Loucy (cell line): ENCODE data around the gene TRIB2.

Experiments
- H2AFZ ChIP-seq: fragments of 200-600 bp; sonication (generic); 2 replicates; pipeline ENCODE4 v1.6.0; 2016; ENCODE audit warnings: antibody characterized with exemption, mild to moderate bottlenecking, low read length, moderate library complexity
- H3F3A ChIP-seq: fragments of 200-600 bp; 2 replicates; pipeline ENCODE4 v1.6.0; 2016; ENCODE audit warnings: antibody characterized with exemption, low read depth, mild to moderate bottlenecking
- H3K27me3 ChIP-seq: fragments of 200-600 bp; sonication (generic); 2 replicates; pipeline ENCODE4 v1.6.1; 2014; ENCODE audit warnings: low read length, mild to moderate bottlenecking; ENCODE audit not compliant: insufficient read depth, poor library complexity, severe bottlenecking
- H3K36me3 ChIP-seq: fragments of 200-600 bp; sonication (generic); 2 replicates; pipeline ENCODE4 v1.6.1; 2016; ENCODE audit warnings: low read length; ENCODE audit not compliant: insufficient read depth
- H3K4me1 ChIP-seq: fragments of 200-600 bp; sonication (generic); 2 replicates; pipeline ENCODE4 v1.5.1; 2014; ENCODE audit warnings: low read length, mild to moderate bottlenecking; ENCODE audit not compliant: insufficient read depth, poor library complexity, severe bottlenecking
- H3K4me2 ChIP-seq: fragments of 200-600 bp; sonication (generic); 2 replicates; pipeline ENCODE4 v1.6.0; 2014; ENCODE audit warnings: antibody characterized with exemption, low read length, low read depth, mild to moderate bottlenecking; ENCODE audit not compliant: poor library complexity, severe bottlenecking
- H3K4me3 ChIP-seq: fragments of 200-600 bp; sonication (generic); 2 replicates; pipeline ENCODE4 v1.5.1; 2014; ENCODE audit warnings: low read length, mild to moderate bottlenecking, mixed read lengths; ENCODE audit not compliant: poor library complexity, severe bottlenecking
- H3K79me2 ChIP-seq: fragments of 200-600 bp; sonication (generic); 2 replicates; pipeline ENCODE4 v1.6.1; 2014; ENCODE audit warnings: low read length; ENCODE audit not compliant: insufficient read depth
- H3K9ac ChIP-seq: fragments of 200-600 bp; sonication (generic); 2 replicates; pipeline ENCODE4 v1.6.0; 2014; ENCODE audit warnings: mild to moderate bottlenecking, low read depth, low read length, moderate library complexity; ENCODE audit not compliant: poor library complexity, severe bottlenecking
- H3K9me2 ChIP-seq: fragments of 200-600 bp; sonication (generic); replicated peaks from 2 replicates; pipeline ENCODE4 v1.6.1; 2016; ENCODE audit warnings: low read depth, low read length, mixed read lengths
- H3K9me3 ChIP-seq: fragments of 200-600 bp; sonication (generic); 2 replicates; pipeline ENCODE4 v1.6.1; 2014; ENCODE audit warnings: mild to moderate bottlenecking, antibody characterized with exemption, low read length, low read depth; ENCODE audit not compliant: insufficient read depth
- H4K20me1 ChIP-seq: fragments of 200-600 bp; sonication (generic); 2 replicates; pipeline ENCODE4 v1.6.0; 2014; ENCODE audit warnings: antibody characterized with exemption, low read length, mild to moderate bottlenecking; ENCODE audit not compliant: insufficient read depth, poor library complexity, severe bottlenecking
- EZH2phosphoT487 ChIP-seq: fragments of 200-600 bp; IDR thresholded peaks from 2 replicates; pipeline ENCODE4 v1.6.1; 2018; ENCODE audit warnings: antibody characterized with exemption, mild to moderate bottlenecking, moderate library complexity, borderline replicate concordance
- TF ChIP-seq, protein P1 (sequence below): fragments of 200-600 bp; sonication (generic); conservative IDR thresholded peaks from 2 replicates; pipeline ENCODE4 v1.5.1; 2014; ENCODE audit warnings: mild to moderate bottlenecking, antibody characterized with exemption, low read length

Gene TRIB2

GRCh38 chr2:12688091-12688490 is 28.6 kb upstream of the TRIB2 start:
- H3K79me2 ChIP-seq, result no peaks in the 10 kb centered on the region
- no peaks in the 10 kb centered on the region for H3K36me3 ChIP-seq
- H2AFZ ChIP-seq, result no peak overlapping the region
- H3K27me3 ChIP-seq, result no peaks in the 10 kb centered on the region
- no peaks in the 10 kb centered on the region for H3F3A ChIP-seq
- H3K4me3 ChIP-seq, result no peak overlapping the region
- H3K9ac ChIP-seq, result no peak overlapping the region
- TF ChIP-seq EZH2phosphoT487, result no peak
- TF ChIP-seq, protein P1, sequence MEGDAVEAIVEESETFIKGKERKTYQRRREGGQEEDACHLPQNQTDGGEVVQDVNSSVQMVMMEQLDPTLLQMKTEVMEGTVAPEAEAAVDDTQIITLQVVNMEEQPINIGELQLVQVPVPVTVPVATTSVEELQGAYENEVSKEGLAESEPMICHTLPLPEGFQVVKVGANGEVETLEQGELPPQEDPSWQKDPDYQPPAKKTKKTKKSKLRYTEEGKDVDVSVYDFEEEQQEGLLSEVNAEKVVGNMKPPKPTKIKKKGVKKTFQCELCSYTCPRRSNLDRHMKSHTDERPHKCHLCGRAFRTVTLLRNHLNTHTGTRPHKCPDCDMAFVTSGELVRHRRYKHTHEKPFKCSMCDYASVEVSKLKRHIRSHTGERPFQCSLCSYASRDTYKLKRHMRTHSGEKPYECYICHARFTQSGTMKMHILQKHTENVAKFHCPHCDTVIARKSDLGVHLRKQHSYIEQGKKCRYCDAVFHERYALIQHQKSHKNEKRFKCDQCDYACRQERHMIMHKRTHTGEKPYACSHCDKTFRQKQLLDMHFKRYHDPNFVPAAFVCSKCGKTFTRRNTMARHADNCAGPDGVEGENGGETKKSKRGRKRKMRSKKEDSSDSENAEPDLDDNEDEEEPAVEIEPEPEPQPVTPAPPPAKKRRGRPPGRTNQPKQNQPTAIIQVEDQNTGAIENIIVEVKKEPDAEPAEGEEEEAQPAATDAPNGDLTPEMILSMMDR, result no peak
- H3K4me2 ChIP-seq, result no peak overlapping the region
- no peaks in the 10 kb centered on the region for H3K9me2 ChIP-seq
- H3K4me1 ChIP-seq, result no peaks in the 10 kb centered on the region
- H3K9me3 ChIP-seq, result 0 out of 2 replicates have a peak, but pooled peaks cover 4% of the 10 kb centered on the region
- no peaks in the 10 kb centered on the region for H4K20me1 ChIP-seq

DNA sequence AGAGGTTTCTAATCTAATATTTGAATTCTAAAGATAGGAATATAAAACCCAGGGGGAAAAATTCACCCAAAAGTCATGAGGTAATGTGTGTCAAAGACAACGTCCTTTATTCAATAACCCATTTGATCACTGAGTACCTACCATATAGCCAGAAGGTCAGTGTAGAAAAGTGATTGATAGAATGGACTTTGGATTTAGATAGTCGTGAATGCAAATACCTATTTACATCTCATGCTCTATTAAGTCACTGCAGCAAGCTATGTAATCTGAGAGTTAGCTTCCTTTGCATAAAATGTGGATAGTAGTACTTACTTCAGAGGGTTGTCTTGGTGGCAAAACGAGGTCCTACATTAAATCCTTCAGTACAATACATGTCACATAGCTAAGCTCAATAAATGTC is 27.8 kb upstream of the TRIB2 start:
- Histone ChIP-seq H3K9me3 (0 out of 2 replicates have a peak, but pooled peaks cover 4% of the 10 kb centered on the region), H3K9me2 (no peaks in the 10 kb centered on the region), H3K9ac (no peak overlapping the region), H3K36me3 (no peaks in the 10 kb centered on the region), H3K27me3 (no peaks in the 10 kb centered on the region), H3K4me1 (no peaks in the 10 kb centered on the region), H3F3A (no peaks in the 10 kb centered on the region), H2AFZ (no peak overlapping the region), H3K4me3 (no peak overlapping the region), H3K79me2 (no peaks in the 10 kb centered on the region), H3K4me2 (no peak overlapping the region), H4K20me1 (no peaks in the 10 kb centered on the region)
- TF ChIP-seq, protein P1, result no peak
- no peak for TF ChIP-seq EZH2phosphoT487

DNA sequence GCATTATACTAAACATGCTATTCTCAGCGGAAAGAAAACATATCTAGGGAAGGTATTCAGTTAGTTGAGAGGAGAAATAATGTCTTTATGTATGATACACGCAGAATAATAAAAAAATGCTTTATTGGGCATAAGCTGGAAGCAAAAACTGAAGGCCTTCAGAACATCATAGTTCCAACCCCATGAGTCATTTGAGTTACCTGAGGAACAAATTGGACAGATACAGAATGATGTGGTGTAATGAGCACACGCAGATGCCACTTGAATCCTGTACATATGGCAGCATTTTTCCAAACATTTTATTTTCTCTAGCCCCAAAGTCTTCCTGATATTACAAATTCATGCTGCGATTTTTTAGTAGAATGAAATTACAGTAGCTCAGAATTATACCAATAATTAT is 23.2 kb upstream of the TRIB2 start:
- H3K9me3 ChIP-seq, result peaks cover 4% of the 10 kb centered on the region; the same call in 1 of the 2 replicates
- H3K27me3 ChIP-seq, result no peaks in the 10 kb centered on the region
- no peaks in the 10 kb centered on the region for H4K20me1 ChIP-seq
- H3K4me2 ChIP-seq, result no peak overlapping the region
- H3K36me3 ChIP-seq, result no peaks in the 10 kb centered on the region
- H2AFZ ChIP-seq, result no peak overlapping the region
- H3K9ac ChIP-seq, result no peak overlapping the region
- no peak for TF ChIP-seq EZH2phosphoT487
- TF ChIP-seq, protein P1, result no peak
- no peaks in the 10 kb centered on the region for H3K9me2 ChIP-seq
- no peaks in the 10 kb centered on the region for H3K4me1 ChIP-seq
- H3K79me2 ChIP-seq, result no peaks in the 10 kb centered on the region
- H3F3A ChIP-seq, result no peaks in the 10 kb centered on the region
- H3K4me3 ChIP-seq, result no peak overlapping the region
